Omental fat pad (tissue), 4 donors: ENCODE measurements around the gene CBR4. TPM values are rescaled to one million over a fixed set of nuclear protein-coding genes. Genes with fewer than 3 reads are reported as not detected.

Source experiments
- ATAC-seq: fragments of 150-250 bp; one replicate; pipeline ENCODE4 v1.9.1; 2016; ENCODE audit warnings: mild to moderate bottlenecking, moderate library complexity; ENCODE audit not compliant: low FRiP score
- DNase-seq: peaks from one replicate; pipeline ENCODE4 v3.0.0-alpha.2; 2019; ENCODE audit warnings: low spot score
- total RNA-seq, 4 donors: library from RNA; depleted of rRNA; stranded (reverse); fragments of >200 nt; gene quantifications; one replicate each; pipeline ENCODE4 v1.1.0, GENCODE V29; 2016
- TF ChIP-seq, protein P1 (sequence below), 3 donors: fragments of 450-650 bp; IDR thresholded peaks; one replicate each; pipeline ENCODE4 v1.5.1; 2016 to 2017; ENCODE audit warnings: antibody characterized with exemption in 3 of 3, mild to moderate bottlenecking in 3 of 3, moderate library complexity in 2 of 3

CBR4 gene
- total RNA-seq, 4 donors from 2014 or later, result 8.5 to 21.9 (median 10.7) TPM

DNA sequence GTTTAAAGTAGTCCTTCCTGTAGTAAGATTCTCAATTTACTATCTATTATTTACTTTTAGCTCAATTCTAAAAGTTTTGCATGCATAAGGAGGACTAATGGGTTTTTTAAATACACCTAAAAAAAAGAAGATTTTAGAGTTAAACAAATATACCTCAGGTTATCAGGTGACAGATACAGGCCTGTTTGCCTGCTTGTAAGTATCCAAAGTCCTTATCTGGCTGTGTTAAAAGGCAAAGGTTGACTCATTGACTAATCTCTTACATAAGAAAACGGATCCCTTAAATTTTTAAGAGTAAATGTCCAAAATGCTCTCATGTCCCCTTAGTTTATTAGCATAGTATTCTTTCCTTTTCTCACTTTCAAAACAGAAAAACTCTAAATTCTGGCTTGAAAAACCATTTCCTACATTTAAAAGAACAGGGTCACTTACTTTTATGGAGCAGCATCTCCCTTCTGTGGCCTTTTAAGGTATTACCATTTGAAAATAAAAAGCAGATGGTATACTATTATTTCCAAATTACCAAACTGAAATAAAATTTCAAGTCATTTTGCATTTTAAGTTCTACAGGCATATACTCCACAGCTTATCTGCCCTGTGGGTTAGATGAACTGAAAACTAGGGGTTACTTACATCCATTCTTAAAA lies 4.5 kb downstream of the CBR4 start:
- TF ChIP-seq, protein P1, sequence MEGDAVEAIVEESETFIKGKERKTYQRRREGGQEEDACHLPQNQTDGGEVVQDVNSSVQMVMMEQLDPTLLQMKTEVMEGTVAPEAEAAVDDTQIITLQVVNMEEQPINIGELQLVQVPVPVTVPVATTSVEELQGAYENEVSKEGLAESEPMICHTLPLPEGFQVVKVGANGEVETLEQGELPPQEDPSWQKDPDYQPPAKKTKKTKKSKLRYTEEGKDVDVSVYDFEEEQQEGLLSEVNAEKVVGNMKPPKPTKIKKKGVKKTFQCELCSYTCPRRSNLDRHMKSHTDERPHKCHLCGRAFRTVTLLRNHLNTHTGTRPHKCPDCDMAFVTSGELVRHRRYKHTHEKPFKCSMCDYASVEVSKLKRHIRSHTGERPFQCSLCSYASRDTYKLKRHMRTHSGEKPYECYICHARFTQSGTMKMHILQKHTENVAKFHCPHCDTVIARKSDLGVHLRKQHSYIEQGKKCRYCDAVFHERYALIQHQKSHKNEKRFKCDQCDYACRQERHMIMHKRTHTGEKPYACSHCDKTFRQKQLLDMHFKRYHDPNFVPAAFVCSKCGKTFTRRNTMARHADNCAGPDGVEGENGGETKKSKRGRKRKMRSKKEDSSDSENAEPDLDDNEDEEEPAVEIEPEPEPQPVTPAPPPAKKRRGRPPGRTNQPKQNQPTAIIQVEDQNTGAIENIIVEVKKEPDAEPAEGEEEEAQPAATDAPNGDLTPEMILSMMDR (IDR thresholded peaks at IDR 0.05), result no peak
- ATAC-seq (no peak), DNase-seq (no peak)

DNA sequence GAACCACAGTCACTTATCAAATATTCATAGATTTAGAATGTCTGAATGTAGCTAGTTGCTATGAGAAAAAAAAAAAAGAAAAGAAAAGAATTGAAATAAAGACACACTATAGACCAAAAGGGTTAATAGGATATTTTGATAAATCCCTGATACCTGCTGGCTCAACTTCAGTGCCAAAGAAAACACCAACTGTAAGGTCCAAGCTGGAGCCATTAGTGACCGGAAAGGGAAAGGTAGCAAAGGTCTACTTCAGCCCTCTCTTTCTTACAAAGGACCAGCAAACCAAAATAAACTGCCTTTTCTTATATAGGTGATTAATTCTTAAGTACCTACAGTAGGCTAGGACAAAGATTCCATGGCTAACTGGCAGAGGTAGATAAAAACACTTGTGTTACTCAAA lies 9.7 kb downstream of the CBR4 start:
- TF ChIP-seq, protein P1 (IDR thresholded peaks at IDR 0.05), result no peak
- DNase-seq (no peak), ATAC-seq (no peak)

DNA sequence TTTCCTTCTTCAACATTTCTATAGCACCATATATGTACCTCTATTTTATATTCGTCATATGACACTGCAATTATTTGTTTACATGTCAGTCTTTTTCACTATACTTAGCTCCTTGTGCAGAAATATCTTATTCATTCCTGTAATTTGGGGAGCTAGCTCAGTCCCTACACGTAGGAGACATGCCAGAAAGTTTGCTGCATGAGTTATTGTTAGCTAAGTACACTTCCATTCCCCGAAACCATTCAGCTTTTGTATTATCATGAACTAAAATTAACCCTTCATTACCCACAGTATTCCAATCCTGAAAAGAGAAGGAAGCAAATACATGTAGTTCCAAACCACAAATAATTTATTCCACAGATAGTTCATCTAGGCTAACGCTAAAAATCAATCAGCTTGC lies 10.2 kb downstream of the CBR4 start:
- TF ChIP-seq, protein P1 (IDR thresholded peaks at IDR 0.05), result no peak
- DNase-seq (no peak), ATAC-seq (no peak)

DNA sequence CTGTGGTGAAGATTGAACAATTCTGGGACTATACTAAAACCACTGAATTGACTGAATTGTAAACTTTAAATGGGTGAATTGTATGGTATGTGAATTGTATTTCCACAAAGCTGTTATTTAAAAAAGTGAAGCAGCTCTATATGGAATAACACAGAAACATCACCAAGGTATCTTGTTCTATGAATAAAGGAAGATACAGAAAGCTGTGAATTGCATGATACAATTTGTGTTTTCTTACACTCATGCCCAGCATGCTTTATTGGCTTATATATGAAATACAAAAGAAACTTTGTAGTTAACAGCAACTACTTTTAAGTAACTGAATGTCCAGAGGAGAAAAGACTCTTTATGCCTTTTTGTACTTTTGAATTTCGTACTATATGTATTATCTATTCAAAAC lies 11.5 kb downstream of the CBR4 start:
- TF ChIP-seq, protein P1 (IDR thresholded peaks at IDR 0.05), result no peak
- no peak for ATAC-seq
- no peak for DNase-seq

DNA sequence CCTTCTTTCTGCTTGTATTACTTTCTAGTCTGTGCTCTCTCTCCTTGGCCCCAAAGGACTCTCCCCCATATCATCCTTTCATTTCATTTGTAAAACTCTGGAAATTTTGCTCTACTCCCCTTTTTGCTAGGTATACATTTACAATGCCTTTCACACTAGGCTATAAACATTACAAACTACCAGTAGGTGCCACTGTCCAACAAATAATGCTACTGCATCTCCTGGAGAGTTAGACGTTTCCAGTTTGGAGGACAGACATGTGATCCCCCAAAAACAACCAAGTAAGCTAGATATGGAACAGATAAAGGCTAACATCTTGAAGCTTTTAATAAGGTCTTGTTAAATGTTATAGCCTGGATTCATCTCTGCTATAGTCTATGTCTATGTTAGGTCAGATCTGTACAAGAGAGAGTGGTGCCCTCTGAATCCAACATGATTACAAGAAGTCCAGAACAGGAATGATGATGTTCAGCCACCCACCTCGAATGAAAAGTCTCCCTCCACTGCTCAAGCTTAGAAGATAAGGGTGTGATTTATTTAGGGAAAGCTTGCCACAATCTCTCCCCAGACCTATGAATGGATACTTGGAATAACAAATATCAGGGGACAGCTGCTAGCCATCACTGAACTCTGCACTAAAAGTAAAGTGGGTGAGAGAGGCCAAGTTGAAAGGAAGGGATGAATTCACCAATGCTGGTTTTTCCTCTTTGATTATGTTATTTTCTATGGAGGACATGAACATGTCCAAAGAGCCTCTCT lies 14.3 kb downstream of the CBR4 start:
- ATAC-seq, result no peak
- DNase-seq, result no peak
- TF ChIP-seq, protein P1 (IDR thresholded peaks at IDR 0.05), result no peak

DNA sequence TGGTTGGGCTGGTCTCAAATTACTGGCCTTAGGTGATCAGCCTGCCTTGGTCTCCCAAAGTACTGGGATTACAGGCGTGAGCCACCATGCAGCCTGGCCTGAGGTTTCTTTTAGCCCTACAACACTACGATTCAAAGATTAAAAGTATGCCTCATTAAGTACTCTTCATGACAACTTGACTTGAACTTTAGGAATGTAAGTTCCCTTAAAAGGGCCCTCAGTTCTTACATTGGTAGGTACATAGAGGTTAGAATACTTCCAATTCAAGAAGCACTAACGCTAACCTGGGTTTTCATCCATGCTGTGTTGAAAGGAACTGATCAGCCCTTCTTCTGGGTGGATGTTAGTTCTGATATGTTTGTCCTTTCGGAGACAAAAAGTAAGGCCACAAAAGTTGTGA lies 15.1 kb downstream of the CBR4 start:
- ATAC-seq (no peak), DNase-seq (no peak)
- TF ChIP-seq, protein P1 (IDR thresholded peaks at IDR 0.05), result no peak
